HepG2 (cell line): ENCODE data around the gene GRK4. TPM values are rescaled to one million over a fixed set of nuclear protein-coding genes. Genes with fewer than 3 reads are reported as not detected.

ENCODE experiments used
- AKAP8 ChIP-seq: sonication (generic); formaldehyde crosslinking; IDR thresholded peaks from 2 replicates; pipeline ENCODE4 v1.5.1; 2020; ENCODE audit warnings: mild to moderate bottlenecking, missing genetic modification reagents
- GABPB1 ChIP-seq: IDR thresholded peaks from 2 replicates; pipeline ENCODE4 v1.6.1; 2016; ENCODE audit warnings: mild to moderate bottlenecking, missing genetic modification reagents, moderate library complexity, missing compliant biosample characterization
- HDAC2 ChIP-seq: sonication (generic); formaldehyde crosslinking; IDR thresholded peaks from 2 replicates; pipeline ENCODE4 v1.4.0; 2020; ENCODE audit warnings: missing genetic modification reagents
- NFYB ChIP-seq: sonication (generic); formaldehyde crosslinking; IDR thresholded peaks from 2 replicates; pipeline ENCODE4 v1.4.0; 2020; ENCODE audit warnings: missing genetic modification reagents
- ZIK1 ChIP-seq: sonication (generic); formaldehyde crosslinking; IDR thresholded peaks from 2 replicates; pipeline ENCODE4 v1.5.0; 2020; ENCODE audit warnings: mild to moderate bottlenecking, low read depth, missing genetic modification reagents, borderline replicate concordance
- ZNF318 ChIP-seq: sonication (generic); formaldehyde crosslinking; IDR thresholded peaks from 2 replicates; pipeline ENCODE4 v1.4.0; 2020; ENCODE audit warnings: mild to moderate bottlenecking, missing genetic modification reagents
- polyA plus RNA-seq, 8 experiments: library from polyadenylated mRNA; depleted of rRNA in 3 of 8; stranded (reverse) in 7 of 8; unstranded in 1 of 8; fragments of >200 nt; fragmentation: Illumina TruSeq in 4 of 8; extraction: Trizol in 4 of 8; gene quantifications; 2 replicates each; pipeline versions ENCODE4 v1.2.1 to v1.2.3, GENCODE V29; 2011 to 2016; ENCODE audit warnings: low read depth in 4 of 8, missing spikeins in 1 of 8, mixed read lengths in 1 of 8; ENCODE audit not compliant: insufficient read depth in 1 of 8
- total RNA-seq, 5 experiments: library from RNA; depleted of rRNA; stranded (reverse); fragments of >200 nt; fragmentation: Illumina TruSeq; extraction: Trizol; gene quantifications; 2 replicates each; pipeline ENCODE4 v1.2.3, GENCODE V29; 2016; ENCODE audit warnings: low read depth in 1 of 5

Gene GRK4
- total and polyA plus RNA-seq, 2 of the 13 experiments (the other 11 are each of a cell fraction or from before 2014, with no cell fraction given) = 1.8 to 2.0 TPM

DNA sequence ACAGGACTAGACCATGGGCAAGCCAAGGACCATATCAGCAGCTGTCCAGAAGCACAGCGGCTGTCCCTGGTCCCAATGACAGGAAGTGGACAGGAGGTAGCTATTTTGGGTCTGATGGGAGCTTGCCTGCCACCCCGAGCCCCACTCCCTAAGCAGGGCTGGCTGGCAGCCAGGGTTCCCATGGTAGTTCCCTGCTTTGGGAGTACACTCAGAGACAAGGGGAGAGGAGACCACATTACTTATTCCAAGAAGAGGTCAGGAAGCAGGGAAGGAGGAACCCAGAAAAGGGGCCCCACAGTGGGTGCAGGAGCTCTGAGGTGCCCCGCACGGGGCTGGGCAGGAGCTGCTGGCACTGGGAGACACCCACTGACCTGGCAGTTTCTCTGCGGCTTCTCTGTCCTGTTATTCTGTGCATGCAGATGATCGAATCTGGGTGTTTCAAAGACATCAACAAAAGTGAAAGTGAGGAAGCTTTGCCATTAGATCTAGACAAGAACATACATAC, 74.6 kb downstream of the GRK4 start (continued):
- TF ChIP-seq ZNF318 (CRISPR knock-in tag) = no peak
- TF ChIP-seq NFYB (CRISPR knock-in tag) = no peak
- TF ChIP-seq GABPB1 (CRISPR knock-in tag) = no peak
- no peak for TF ChIP-seq HDAC2
- TF ChIP-seq ZIK1 = no peak
- no peak for TF ChIP-seq AKAP8
- TF ChIP-seq, all 625 proteins: peak for 0
